Activated CD4-positive, alpha-beta T cell treated with anti-CD3 and anti-CD28 coated beads, Interleukin-2, amount 10 ng/mL, durations not matched to agents 7 days and 5 days (primary cell): ENCODE data around the gene KIR2DL1. TPM values are rescaled to one million over a fixed set of nuclear protein-coding genes. Genes with fewer than 3 reads are reported as not detected.
"Not testable (repeated sequence)": the region's sequence is repeated elsewhere in the genome, so short reads cannot be mapped to it uniquely, and the experiment has no call there.

ENCODE experiments used
- CTCF ChIA-PET: fragments of 350-600 bp; sonication (Branson Sonifier 250); formaldehyde crosslinking; loops from one replicate; lab custom pipeline; 2021; ENCODE audit warnings: antibody characterized with exemption; lab: Charles Lee
- POLR2A ChIA-PET: fragments of 350-600 bp; sonication (Branson Sonifier 250); formaldehyde crosslinking; loops from one replicate; lab custom pipeline; 2021; ENCODE audit warnings: antibody characterized with exemption; lab: Charles Lee
- DNase-seq: peaks from one replicate; pipeline ENCODE4 v3.0.0-alpha.2; 2020
- H3K27ac Mint-ChIP-seq: one replicate; pipeline ENCODE4 v1.8.0; 2021; ENCODE audit warnings: mild to moderate bottlenecking, moderate library complexity, mixed read lengths
- H3K27me3 Mint-ChIP-seq: one replicate; pipeline ENCODE4 v1.8.0; 2021; ENCODE audit warnings: mixed read lengths
- H3K36me3 Mint-ChIP-seq: one replicate; pipeline ENCODE4 v1.8.0; 2021; ENCODE audit warnings: low read depth, mixed read lengths
- H3K4me1 Mint-ChIP-seq: one replicate; pipeline ENCODE4 v1.8.0; 2021; ENCODE audit warnings: mixed read lengths
- H3K4me3 Mint-ChIP-seq: one replicate; pipeline ENCODE4 v1.8.0; 2021; ENCODE audit warnings: mild to moderate bottlenecking, moderate library complexity, mixed read lengths
- H3K9me3 Mint-ChIP-seq: one replicate; pipeline ENCODE4 v1.8.0; 2021; ENCODE audit warnings: mixed read lengths
- total RNA-seq, 2 experiments: library from RNA; stranded (reverse); gene quantifications; one replicate each; pipeline ENCODE4 v1.2.3, GENCODE V29; 2021

The KIR2DL1 gene
- total RNA-seq, 2 experiments from 2014 or later = not detected

- H3K9me3 Mint-ChIP-seq, POLR2A ChIA-PET, CTCF ChIA-PET, H3K27ac Mint-ChIP-seq, H3K36me3 Mint-ChIP-seq, H3K4me3 Mint-ChIP-seq, H3K27me3 Mint-ChIP-seq, DNase-seq, H3K4me1 Mint-ChIP-seq: not testable (repeated sequence)
These were observed 21.8 kb upstream of the KIR2DL1 start for GRCh38 chr19:54747614-54748322.

- H3K27me3 Mint-ChIP-seq, CTCF ChIA-PET, DNase-seq, POLR2A ChIA-PET, H3K4me3 Mint-ChIP-seq, H3K27ac Mint-ChIP-seq, H3K4me1 Mint-ChIP-seq, H3K9me3 Mint-ChIP-seq, H3K36me3 Mint-ChIP-seq: not testable (repeated sequence)
These were observed 19.3 kb upstream of the KIR2DL1 start for GRCh38 chr19:54750276-54750675.

- POLR2A ChIA-PET = not testable (repeated sequence)
These were observed 13.1 kb upstream of the KIR2DL1 start for GRCh38 chr19:54756204-54757110.

DNA sequence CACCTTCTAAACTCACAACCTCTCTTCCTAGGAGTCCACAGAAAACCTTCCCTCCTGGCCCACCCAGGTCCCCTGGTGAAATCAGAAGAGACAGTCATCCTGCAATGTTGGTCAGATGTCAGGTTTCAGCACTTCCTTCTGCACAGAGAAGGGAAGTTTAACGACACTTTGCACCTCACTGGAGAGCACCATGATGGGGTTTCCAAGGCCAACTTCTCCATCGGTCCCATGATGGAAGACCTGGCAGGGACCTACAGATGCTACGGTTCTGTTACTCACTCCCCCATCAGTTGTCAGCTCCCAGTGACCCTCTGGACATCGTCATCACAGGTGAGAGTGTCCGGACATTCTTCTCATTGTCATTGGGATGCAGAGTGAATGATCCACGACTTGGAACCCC, 11.0 kb upstream of the KIR2DL1 start:
- H3K27ac Mint-ChIP-seq, H3K4me1 Mint-ChIP-seq, DNase-seq, H3K4me3 Mint-ChIP-seq, CTCF ChIA-PET, H3K36me3 Mint-ChIP-seq, H3K27me3 Mint-ChIP-seq, H3K9me3 Mint-ChIP-seq, POLR2A ChIA-PET: not testable (repeated sequence)

More at GRCh38 chr19:54756204-54757110, 13.1 kb upstream of the KIR2DL1 start:
- H3K36me3 Mint-ChIP-seq, H3K27me3 Mint-ChIP-seq, H3K4me3 Mint-ChIP-seq, H3K4me1 Mint-ChIP-seq, DNase-seq, H3K27ac Mint-ChIP-seq, CTCF ChIA-PET, H3K9me3 Mint-ChIP-seq: not testable (repeated sequence)

GRCh38 chr19:54764219-54764618, 5.4 kb upstream of the KIR2DL1 start:
- H3K27me3 Mint-ChIP-seq, H3K36me3 Mint-ChIP-seq, H3K9me3 Mint-ChIP-seq, CTCF ChIA-PET, H3K27ac Mint-ChIP-seq, POLR2A ChIA-PET, H3K4me3 Mint-ChIP-seq, DNase-seq, H3K4me1 Mint-ChIP-seq: not testable (repeated sequence)

- POLR2A ChIA-PET, CTCF ChIA-PET, H3K9me3 Mint-ChIP-seq, H3K4me3 Mint-ChIP-seq, H3K4me1 Mint-ChIP-seq, H3K27ac Mint-ChIP-seq, DNase-seq, H3K36me3 Mint-ChIP-seq, H3K27me3 Mint-ChIP-seq: not testable (repeated sequence)
These were observed 3.1 kb upstream of the KIR2DL1 start for GRCh38 chr19:54766464-54766863.

- H3K27ac Mint-ChIP-seq, DNase-seq, H3K4me3 Mint-ChIP-seq, H3K36me3 Mint-ChIP-seq, CTCF ChIA-PET, H3K9me3 Mint-ChIP-seq, H3K4me1 Mint-ChIP-seq, POLR2A ChIA-PET, H3K27me3 Mint-ChIP-seq: not testable (repeated sequence)
These were observed 918 bp downstream of the KIR2DL1 start for GRCh38 chr19:54770511-54770910.

DNA sequence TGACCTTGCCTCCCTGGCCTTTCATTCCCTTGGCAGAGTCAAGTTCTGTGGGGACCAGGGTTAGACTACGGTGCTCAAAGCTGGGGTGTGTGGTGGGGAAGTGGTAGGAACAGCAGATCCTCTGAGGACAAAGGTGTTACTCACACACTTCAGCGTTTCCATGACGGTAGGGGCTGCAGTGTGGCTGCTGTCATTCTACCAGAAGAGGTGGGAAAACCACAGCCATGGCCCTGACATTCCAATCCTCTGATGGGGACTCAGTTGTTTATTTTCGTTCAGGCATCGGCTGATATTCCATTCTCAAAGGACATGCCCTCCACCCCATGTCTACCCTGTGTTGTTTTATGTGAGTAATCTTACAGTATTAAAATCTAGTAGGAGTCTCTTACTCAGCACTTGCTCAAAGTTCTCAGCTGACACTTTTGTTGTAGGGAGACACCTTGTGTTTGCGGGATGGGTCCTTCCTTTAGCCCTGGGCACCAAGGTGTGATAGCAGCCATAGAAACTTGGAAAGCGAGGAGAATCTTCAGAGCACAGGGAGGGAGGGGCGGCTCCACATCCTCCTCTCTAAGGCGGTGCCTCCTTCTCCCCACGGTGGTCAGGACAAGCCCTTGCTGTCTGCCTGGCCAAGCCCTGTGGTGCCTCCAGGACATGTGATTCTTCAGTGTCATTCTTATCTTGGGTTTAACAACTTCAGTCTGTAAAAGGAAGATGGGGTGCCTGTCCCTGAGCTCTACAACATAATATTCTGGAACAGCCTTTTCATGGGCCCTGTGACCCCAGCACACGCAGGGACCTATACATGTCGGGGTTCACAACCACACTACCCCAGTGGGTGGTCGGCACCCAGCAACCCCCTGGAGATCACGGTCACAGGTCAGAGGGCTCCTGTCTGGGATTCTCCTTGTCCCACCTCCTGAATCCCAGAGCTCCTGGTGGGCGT, 1.7 kb downstream of the KIR2DL1 start:
- DNase-seq, H3K4me1 Mint-ChIP-seq, POLR2A ChIA-PET, H3K9me3 Mint-ChIP-seq, H3K27ac Mint-ChIP-seq, H3K27me3 Mint-ChIP-seq, H3K36me3 Mint-ChIP-seq, H3K4me3 Mint-ChIP-seq, CTCF ChIA-PET: not testable (repeated sequence)

DNA sequence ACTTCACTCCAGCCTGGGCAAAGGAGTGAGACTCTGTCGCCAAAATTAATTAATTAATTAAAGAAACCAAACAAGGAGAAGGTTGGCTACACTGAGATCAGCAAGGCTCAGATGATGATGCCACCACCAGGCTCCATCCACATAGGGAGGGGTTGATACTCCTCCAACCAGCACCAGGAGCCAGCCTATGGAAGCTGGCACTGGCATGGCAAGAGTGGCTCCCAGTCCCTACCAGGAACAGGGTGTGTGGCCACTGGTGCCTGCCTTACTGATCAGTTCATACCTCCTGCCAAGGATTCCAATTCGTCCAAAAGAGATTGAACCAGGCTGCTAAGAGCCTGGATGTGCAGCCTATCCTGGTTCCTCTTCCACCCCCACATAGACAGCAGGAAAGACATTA, 3.1 kb downstream of the KIR2DL1 start:
- CTCF ChIA-PET, DNase-seq, H3K4me3 Mint-ChIP-seq, H3K4me1 Mint-ChIP-seq, H3K27me3 Mint-ChIP-seq, H3K36me3 Mint-ChIP-seq, POLR2A ChIA-PET, H3K9me3 Mint-ChIP-seq, H3K27ac Mint-ChIP-seq: not testable (repeated sequence)

- not testable (repeated sequence) for H3K4me3 Mint-ChIP-seq, H3K9me3 Mint-ChIP-seq, H3K27ac Mint-ChIP-seq
These were observed 5.7 kb downstream of the KIR2DL1 start for GRCh38 chr19:54775095-54775815.

GRCh38 chr19:54775830-54776229, 6.2 kb downstream of the KIR2DL1 start:
- H3K27ac Mint-ChIP-seq, DNase-seq, H3K4me3 Mint-ChIP-seq, H3K36me3 Mint-ChIP-seq, H3K9me3 Mint-ChIP-seq, CTCF ChIA-PET, POLR2A ChIA-PET, H3K27me3 Mint-ChIP-seq, H3K4me1 Mint-ChIP-seq: not testable (repeated sequence)

More at GRCh38 chr19:54775095-54775815, 5.7 kb downstream of the KIR2DL1 start:
- H3K27me3 Mint-ChIP-seq, POLR2A ChIA-PET, CTCF ChIA-PET, H3K4me1 Mint-ChIP-seq, H3K36me3 Mint-ChIP-seq, DNase-seq: not testable (repeated sequence)

DNA sequence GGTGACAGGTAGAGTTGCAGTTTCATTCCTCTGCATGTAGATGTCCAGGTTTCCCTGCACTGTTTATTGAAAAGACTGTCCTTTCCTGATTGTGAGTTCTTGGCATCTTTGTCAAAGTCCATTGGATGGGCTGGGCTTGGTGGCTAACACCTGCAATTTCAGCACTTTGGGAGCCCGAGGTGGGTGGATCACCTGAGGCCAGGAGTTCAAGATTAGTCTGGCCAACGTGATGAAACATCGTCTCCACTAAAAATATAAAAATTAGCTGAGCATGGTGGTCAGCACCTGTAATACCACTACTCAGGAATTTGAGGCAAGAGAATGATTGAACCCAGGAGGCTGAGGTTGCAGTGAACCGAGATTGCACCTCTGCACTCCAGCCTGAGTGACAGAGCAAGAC, 8.3 kb downstream of the KIR2DL1 start:
- DNase-seq, H3K36me3 Mint-ChIP-seq, H3K4me1 Mint-ChIP-seq, CTCF ChIA-PET, H3K9me3 Mint-ChIP-seq, H3K27me3 Mint-ChIP-seq, H3K4me3 Mint-ChIP-seq, POLR2A ChIA-PET, H3K27ac Mint-ChIP-seq: not testable (repeated sequence)
